Keratinocyte (primary cell): ENCODE results near the gene ASTN2.

Experiments used
- EZH2 ChIP-seq: IDR thresholded peaks from one replicate; pipeline ENCODE4 v1.6.1; 2012; ENCODE audit warnings: inconsistent platforms, mild to moderate bottlenecking, low read length, moderate library complexity
- TF ChIP-seq, protein P1 (sequence below), 3 experiments: IDR thresholded peaks in 1 of 3; conservative IDR thresholded peaks in 1 of 3; optimal IDR thresholded peaks in 1 of 3; 2 replicates in 2 of 3; 3 replicates in 1 of 3; pipeline versions ENCODE3 to v1.5.1; 2011; ENCODE audit warnings: low read length in 3 of 3, mild to moderate bottlenecking in 3 of 3, moderate library complexity in 2 of 3, control low read depth in 1 of 3, inconsistent platforms in 1 of 3; ENCODE audit not compliant: insufficient read depth in 2 of 3; ENCODE audit errors: extremely low read depth in 1 of 3

DNA sequence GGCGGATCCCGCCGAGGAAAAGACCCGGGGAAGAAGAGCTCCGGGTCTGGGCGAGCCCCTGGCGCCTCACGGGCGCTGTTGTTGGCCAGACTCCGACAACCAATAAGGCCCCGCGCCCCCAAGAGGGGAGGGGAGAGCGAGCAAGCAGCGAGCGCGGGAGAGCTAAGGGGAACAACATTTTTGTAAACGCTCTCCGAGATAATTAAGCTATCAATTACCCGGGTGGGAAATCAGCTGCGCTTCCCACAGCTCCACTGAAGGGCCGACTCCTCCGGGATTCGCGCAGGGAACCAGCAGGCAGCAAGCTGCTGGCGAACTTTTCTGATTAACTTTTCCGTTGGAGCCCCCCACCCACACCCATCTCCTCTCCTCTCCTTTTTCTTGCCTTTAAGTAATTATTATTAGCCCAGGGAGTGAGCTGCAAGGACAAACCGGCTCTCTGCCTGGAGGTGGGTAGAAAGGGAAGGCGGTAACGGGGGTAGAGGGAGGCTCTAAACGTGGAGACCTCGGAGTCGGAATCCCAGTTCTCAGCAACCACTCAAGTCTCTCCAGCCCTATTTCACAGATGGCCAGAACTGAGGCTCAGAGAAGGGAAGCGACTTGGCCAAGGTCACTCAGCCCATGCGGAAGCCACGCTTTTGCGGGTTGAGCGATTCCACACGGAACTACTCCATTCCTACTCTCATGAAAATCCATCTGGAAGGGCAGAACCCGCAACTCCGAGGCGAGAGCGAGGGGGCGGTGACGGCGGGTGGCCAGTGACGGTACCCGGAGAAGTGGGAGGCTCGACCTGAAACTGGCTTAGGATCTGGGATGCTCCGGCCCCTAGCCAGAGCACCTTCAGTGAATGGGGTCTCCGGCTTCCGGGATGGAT is 1.3 kb downstream of the ASTN2 start:
- TF ChIP-seq, protein P1, sequence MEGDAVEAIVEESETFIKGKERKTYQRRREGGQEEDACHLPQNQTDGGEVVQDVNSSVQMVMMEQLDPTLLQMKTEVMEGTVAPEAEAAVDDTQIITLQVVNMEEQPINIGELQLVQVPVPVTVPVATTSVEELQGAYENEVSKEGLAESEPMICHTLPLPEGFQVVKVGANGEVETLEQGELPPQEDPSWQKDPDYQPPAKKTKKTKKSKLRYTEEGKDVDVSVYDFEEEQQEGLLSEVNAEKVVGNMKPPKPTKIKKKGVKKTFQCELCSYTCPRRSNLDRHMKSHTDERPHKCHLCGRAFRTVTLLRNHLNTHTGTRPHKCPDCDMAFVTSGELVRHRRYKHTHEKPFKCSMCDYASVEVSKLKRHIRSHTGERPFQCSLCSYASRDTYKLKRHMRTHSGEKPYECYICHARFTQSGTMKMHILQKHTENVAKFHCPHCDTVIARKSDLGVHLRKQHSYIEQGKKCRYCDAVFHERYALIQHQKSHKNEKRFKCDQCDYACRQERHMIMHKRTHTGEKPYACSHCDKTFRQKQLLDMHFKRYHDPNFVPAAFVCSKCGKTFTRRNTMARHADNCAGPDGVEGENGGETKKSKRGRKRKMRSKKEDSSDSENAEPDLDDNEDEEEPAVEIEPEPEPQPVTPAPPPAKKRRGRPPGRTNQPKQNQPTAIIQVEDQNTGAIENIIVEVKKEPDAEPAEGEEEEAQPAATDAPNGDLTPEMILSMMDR (optimal IDR thresholded peaks at IDR 0.05 in 1 of 3, IDR thresholded peaks at IDR 0.05 in 1 of 3, conservative IDR thresholded peaks at IDR 0.05 in 1 of 3; ENCODE audit: extremely low read depth in 1 of 3, insufficient read depth in 2 of 3, low read length in 3 of 3): no peak
- TF ChIP-seq EZH2: peak; percentile 98
